Adrenal gland (tissue), 5 donors: Measurements from ENCODE around the gene C2CD2L.

Experiments
- CTCF ChIP-seq, 6 experiments: fragments of 450-650 bp in 4 of 6; fragments of 200-600 bp in 2 of 6; sonication (generic) in 1 of 6; IDR thresholded peaks; 1 replicate in 5 of 6; 2 replicates in 1 of 6; pipeline versions ENCODE4 v1.5.1 to v1.8.0; 2016 to 2021; ENCODE audit warnings: antibody characterized with exemption in 6 of 6, mild to moderate bottlenecking in 2 of 6, moderate library complexity in 1 of 6
- POLR2A ChIP-seq, 2 donors: fragments of 450-650 bp; IDR thresholded peaks; one replicate each; pipeline ENCODE4 v1.6.1; 2017; ENCODE audit warnings: antibody characterized with exemption in 2 of 2, mild to moderate bottlenecking in 2 of 2, moderate library complexity in 1 of 2
- donor health status: DM: no; HTN: no; CAD: no.

DNA sequence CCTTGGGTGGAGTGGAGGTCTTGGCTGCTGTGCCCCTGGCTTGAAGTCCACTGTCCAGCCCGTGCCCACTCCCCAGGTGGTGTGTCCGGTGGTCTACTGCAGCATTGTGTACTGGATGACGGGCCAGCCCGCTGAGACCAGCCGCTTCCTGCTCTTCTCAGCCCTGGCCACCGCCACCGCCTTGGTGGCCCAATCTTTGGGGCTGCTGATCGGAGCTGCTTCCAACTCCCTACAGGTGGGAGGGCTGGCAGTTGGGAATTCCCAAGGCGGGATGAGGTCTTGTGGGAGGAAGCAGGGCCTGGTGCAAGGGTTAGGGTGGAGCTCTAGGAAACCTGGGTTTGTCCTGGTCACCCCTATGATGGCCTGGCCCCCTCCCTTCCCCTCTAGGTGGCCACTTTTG lies 53.0 kb downstream of the C2CD2L start:
- no peak for TF ChIP-seq CTCF (IDR thresholded peaks at IDR 0.05)
- TF ChIP-seq POLR2A (IDR thresholded peaks at IDR 0.05), result no peak
